ENCODE data around the gene ALPI.
A peak's percentile ranks its signal among the peaks of the same experiment; 100 is the strongest.
"Not testable (repeated sequence)": the region's sequence is repeated elsewhere in the genome, so short reads cannot be mapped to it uniquely, and the experiment has no call there.

Gene ALPI

GRCh38 chr2:232440220-232441018 is 15.5 kb upstream of the ALPI start:
- DNase-seq, result peak; percentile 76 to 98 (median 89)
- intact Hi-C loops (cut with DNase I), result loop anchor here (1.0 to 5.0 kb wide), 2 partner anchors 513 to 534 kb away; partner anchors contain the start of gene NPPC

DNA sequence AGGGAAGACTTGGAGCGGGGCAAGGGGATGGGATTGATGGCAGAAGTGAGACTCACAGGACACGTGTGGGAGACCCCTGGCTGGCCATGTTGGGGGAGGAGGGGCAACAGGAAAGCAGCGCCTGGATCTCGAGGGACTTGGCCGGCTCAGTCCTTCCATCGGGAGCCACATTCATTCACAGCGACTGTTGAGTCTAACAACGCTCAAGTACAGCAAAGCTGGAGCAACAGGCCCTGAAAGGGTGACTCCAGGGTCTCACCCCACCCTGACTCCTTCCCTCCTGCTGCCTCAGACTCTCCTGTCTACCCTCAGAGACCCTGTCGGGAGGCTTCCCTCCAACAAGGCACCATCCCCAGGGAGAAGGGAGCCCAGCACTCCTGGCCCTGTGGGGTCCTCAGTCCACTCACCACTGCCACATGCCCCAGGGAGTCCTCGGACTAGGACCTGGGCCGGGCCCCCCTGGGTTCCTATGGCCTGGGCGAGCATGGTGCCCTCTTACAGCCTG is 14.8 kb upstream of the ALPI start:
- intact Hi-C loops (cut with DNase I), result loop anchor here (5.0 kb wide), 1 partner anchor 514 kb away; the partner anchor contains the start of gene NPPC
- DNase-seq, result peak in 3 of 10 donors; percentile 50 to 57 (median 51)

GRCh38 chr2:232441922-232442321 is 14.0 kb upstream of the ALPI start:
- peak in 1 of 10 donors; percentile 44 for DNase-seq
- intact Hi-C loops (cut with DNase I), result loop anchor here (5.0 kb wide), 1 partner anchor 515 kb away; the partner anchor contains the start of gene NPPC

DNA sequence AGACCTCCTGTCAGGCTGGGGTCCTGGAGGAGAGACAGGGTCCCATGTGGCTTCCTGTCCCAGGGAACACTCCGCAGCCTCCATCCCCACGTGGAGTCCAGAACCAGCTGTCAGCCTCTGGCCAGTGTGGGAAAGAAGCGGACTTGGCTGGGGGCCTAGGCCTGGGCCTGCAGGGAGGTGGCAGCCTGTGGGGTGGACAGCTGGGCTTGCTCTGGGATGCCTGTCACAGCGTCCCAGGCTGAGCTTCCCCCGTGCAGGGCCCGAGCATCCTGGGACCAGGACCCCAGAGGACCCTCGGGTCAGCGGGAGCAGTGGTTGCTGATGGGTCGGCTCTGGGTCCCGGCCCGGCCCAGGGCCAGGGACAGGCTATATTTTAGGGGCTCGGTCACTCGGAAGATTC is 13.5 kb upstream of the ALPI start:
- peak in 1 of 10 donors; percentile 45 for DNase-seq
- intact Hi-C loops (cut with DNase I), result loop anchor here (5.0 kb wide), 1 partner anchor 515 kb away; the partner anchor contains the start of gene NPPC

- peak in 1 of 10 donors; percentile 55 for DNase-seq
- intact Hi-C loops (cut with DNase I), result loop anchor here (5.0 kb wide), 1 partner anchor 516 kb away; the partner anchor contains the start of gene NPPC
Observed at GRCh38 chr2:232443047-232443446, 12.9 kb upstream of the ALPI start.

GRCh38 chr2:232443669-232444408 is 12.1 kb upstream of the ALPI start:
- intact Hi-C loops (cut with DNase I), result loop anchor here (5.0 kb wide), 1 partner anchor 517 kb away; the partner anchor contains the start of gene NPPC
- DNase-seq, result peak in 1 of 10 donors; percentile 35

- intact Hi-C loops (cut with DNase I), result loop anchor here (5.0 kb wide), 1 partner anchor 517 kb away; the partner anchor contains the start of gene NPPC
- DNase-seq, result peak in 4 of 10 donors; percentile 25 to 91 (median 44)
Observed at GRCh38 chr2:232444409-232445148, 11.4 kb upstream of the ALPI start.

DNA sequence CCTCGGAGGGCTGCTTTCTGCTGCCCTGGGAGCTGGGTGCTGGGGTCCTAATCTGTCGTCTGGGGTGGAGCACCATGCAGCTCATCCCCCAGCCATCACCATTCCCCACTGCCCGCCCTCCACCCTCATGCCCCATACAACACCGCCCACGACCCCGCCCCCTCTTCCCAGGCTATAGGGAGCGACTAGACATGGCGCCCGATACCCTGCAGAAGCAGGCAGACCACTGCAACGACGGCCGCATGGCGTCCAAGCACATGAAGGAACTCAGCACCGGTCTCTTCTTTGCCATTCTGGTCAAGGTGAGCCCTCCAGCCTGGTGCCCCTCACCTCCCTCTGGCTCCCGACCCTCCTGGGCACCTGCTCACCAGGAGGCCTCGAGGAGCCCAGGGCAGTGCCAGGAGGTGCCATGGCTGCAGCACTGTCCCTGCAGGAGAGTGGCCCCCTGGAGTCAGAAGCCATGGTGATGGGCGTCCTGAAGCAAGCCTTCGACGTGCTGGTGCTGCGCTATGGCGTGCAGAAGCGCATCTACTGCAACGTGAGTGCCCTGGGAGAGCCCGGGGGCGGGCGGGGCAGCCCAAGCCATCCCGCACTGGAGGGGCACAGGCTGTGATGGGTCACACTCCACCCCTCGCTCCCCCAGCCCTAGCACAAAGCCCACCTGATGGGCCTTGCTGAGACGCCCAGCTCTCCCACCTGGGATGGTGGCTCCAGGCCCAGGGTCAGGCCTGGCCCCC is 10.6 kb upstream of the ALPI start:
- DNase-seq, result peak in 1 of 10 donors; percentile 64

GRCh38 chr2:232446266-232446777 is 9.6 kb upstream of the ALPI start:
- DNase-seq, result not testable (repeated sequence)
- intact Hi-C loops (cut with DNase I), result loop anchor here (1.0 kb wide), 1 partner anchor 76 kb away; no protein-coding TSS in a partner anchor

More for the DNA sequence above, 10.6 kb upstream of the ALPI start:
- intact Hi-C loops (cut with DNase I), result not testable (repeated sequence)

DNA sequence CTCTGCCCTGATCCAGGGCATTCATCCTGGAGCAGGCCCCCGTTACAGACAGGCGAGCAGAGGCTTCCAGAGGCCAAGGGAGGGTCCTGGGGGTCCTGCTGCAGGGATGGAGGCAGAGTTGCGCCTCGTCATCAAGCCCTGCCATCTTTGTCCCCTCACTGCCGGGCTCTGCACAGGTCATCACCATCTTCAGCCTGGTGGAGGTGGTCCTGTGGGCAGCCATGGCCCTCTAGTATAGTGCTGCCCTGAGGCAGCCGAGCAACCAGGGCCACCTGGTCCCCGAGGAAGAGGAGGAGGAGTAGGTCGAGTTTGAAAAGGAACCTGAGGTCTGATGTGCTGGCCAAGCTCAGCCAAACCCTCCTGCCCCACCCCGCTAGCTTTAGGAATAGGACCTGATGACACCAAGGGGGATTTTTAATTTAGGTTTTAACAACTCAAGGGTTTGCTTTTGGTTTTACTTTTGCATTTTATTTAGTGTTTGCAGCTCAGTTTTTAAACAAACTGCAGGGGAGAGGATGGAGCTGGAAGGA is 8.8 kb upstream of the ALPI start:
- no peak for DNase-seq
- intact Hi-C loops (cut with DNase I), result no loop called here

DNA sequence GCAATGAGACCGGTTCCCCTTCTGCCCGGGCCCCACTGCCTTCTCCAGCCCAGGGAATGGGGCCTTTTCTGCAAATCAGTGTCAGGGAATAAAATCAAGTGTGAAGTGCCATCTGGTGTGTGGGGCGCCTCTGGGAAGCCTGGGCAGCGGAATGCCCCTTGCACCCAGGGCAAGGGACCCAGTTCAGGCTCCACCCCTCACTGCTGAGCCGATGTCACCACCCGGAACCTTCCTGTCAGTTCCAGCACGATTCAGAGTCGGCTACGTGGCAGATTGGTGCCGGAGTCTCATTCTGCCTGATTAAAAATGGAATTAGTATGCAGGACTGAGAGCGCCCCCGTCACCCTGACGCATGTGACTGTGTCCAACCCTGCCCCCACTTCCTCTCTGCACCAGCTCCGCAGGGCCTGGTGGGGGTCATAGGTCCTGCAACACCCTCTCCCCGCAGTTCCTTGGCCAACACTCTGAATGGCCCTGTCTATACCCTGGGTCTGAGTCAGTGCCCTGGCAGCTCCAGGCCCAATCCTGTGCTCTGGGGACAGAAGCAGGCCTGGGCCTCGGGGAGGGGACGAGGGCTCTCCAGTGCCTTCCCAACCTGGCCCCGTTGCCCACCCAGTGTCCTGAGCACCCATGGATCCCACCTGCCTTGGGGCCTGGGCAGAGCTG is 8.2 kb upstream of the ALPI start:
- intact Hi-C loops (cut with DNase I), result no loop called here
- DNase-seq, result peak in 4 of 10 donors; percentile 25 to 85 (median 56)

DNA sequence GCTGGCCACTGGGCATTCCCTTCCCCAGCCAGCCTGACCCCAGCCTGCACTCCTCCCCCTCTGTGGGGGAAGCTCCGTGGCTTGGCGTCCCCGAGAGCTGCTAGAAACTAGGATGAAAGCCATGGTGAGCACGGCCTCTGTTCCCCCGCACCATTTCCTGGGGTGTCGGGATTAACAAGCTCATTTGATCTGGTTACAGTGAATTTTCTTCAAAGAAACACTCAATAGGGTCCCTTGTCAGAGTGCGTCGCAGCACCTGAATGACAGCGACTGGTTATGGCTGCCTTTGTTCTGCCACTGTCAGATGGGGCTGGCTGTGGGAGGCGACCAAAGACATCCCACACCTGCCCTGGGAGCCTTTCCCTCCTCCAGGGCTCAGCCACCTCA is 7.7 kb upstream of the ALPI start:
- intact Hi-C loops (cut with DNase I), result no loop called here

DNA sequence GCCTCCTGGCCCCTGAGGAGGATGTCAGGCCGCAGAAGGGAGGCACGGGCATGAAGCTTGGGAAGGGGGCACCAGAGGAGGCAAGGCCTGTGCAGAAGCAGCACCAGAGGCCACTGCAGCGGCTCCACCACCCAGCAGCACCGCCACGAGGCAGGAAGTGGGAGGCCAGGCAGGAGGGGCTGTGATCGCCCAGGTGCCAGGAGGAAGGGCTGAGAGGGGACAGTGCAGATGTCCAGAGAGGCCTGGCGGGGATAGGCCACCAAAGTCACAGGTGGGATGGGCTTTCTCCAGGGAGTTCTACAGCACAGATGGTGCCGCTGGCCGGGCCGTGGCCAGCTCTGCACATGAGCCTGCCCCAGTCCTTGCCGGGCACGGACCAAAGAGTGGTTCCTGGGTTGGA is 6.0 kb upstream of the ALPI start:
- intact Hi-C loops (cut with DNase I), result no loop called here
- DNase-seq, result no peak

More for the DNA sequence above, 7.7 kb upstream of the ALPI start:
- DNase-seq, result peak in 1 of 10 donors; percentile 36

DNA sequence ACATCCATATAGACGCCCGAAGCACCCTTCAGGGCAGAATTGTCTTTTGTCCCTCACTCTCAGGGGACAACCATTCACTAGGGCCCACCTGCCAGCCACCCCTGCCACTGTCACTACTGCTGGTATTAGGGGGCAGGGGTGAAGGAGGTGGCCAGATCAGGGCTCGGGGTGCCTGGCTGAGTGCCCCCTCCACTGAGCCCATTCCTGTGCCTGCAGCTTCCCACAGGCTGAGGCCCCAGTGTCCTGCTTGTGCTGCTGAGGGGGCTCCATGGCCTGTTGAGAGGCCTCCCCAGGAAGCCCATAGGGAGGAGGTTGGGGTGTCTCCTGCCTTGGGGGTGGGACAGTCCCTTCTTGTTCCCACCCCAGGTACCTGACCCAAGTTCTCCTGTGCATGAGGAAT is 4.3 kb upstream of the ALPI start:
- intact Hi-C loops (cut with DNase I); DNase-seq: not testable (repeated sequence)

GRCh38 chr2:232454630-232455029 is 1.3 kb upstream of the ALPI start:
- DNase-seq, result peak in 1 of 10 donors; percentile 67
- intact Hi-C loops (cut with DNase I), result no loop called here

DNA sequence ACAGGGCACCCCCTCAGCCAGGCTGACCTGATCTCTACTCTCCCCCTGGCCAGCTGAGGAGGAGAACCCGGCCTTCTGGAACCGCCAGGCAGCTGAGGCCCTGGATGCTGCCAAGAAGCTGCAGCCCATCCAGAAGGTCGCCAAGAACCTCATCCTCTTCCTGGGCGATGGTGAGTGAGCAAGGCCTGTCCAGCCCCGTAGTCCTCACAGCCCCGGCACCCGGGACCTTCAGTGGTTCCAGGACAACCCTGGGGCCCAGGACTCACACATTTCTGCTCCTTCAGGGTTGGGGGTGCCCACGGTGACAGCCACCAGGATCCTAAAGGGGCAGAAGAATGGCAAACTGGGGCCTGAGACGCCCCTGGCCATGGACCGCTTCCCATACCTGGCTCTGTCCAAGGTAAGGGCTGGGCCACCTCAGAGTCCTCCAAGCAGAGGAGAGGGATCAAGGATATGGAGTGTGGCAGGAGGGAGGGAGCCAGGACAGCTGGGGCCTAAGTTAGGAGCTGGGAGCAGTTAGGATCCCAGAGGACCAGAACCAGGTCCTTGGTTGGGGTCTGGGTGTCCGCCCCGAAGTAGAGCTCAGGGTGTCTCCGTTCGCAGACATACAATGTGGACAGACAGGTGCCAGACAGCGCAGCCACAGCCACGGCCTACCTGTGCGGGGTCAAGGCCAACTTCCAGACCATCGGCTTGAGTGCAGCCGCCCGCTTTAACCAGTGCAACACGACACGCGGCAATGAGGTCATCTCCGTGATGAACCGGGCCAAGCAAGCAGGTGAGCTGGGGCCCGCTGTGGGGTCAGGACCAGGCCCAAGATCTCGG is 555 bp downstream of the ALPI start:
- intact Hi-C loops (cut with DNase I), result no loop called here
- peak in 2 of 10 donors; percentile 21 to 51 for DNase-seq
